GM21825 (cell line): Measurements from ENCODE around the gene ADAMTS15.
A peak's percentile ranks its signal among the peaks of the same experiment; 100 is the strongest.
"Not testable (repeated sequence)": the region's sequence is repeated elsewhere in the genome, so short reads cannot be mapped to it uniquely, and the experiment has no call there.

Source experiments
- ATAC-seq: cut with Tn5 transposase; IDR thresholded peaks from one replicate; pipeline ENCODE4 v1.9.1; 2021; ENCODE audit warnings: mild to moderate bottlenecking, moderate library complexity; ENCODE audit not compliant: unreplicated experiment

ADAMTS15 gene

GRCh38 chr11:130434521-130435223, 13.8 kb upstream of the ADAMTS15 start:
- ATAC-seq = peak; percentile 88

- no peak for ATAC-seq
Measured at GRCh38 chr11:130435671-130436070, 12.8 kb upstream of the ADAMTS15 start.

GRCh38 chr11:130436171-130436570, 12.3 kb upstream of the ADAMTS15 start:
- ATAC-seq = no peak

GRCh38 chr11:130437848-130438247, 10.6 kb upstream of the ADAMTS15 start:
- no peak for ATAC-seq

- not testable (repeated sequence) for ATAC-seq
Measured at GRCh38 chr11:130438401-130439159, 9.9 kb upstream of the ADAMTS15 start.

GRCh38 chr11:130439160-130439519, 9.3 kb upstream of the ADAMTS15 start:
- no peak for ATAC-seq

GRCh38 chr11:130439876-130440275, 8.6 kb upstream of the ADAMTS15 start:
- no peak for ATAC-seq

- ATAC-seq = no peak
Measured at GRCh38 chr11:130441719-130442118, 6.7 kb upstream of the ADAMTS15 start.

- ATAC-seq = no peak
Measured at GRCh38 chr11:130442737-130443136, 5.7 kb upstream of the ADAMTS15 start.

GRCh38 chr11:130445788-130446187, 2.7 kb upstream of the ADAMTS15 start:
- no peak for ATAC-seq

- no peak for ATAC-seq
Measured at GRCh38 chr11:130448039-130448415, 418 bp upstream of the ADAMTS15 start.

- no peak for ATAC-seq
Measured at GRCh38 chr11:130449310-130449990, 1.0 kb downstream of the ADAMTS15 start.

GRCh38 chr11:130449996-130450769, 1.7 kb downstream of the ADAMTS15 start:
- ATAC-seq = no peak

GRCh38 chr11:130451231-130452019, 3.0 kb downstream of the ADAMTS15 start:
- no peak for ATAC-seq

- no peak for ATAC-seq
Measured at GRCh38 chr11:130452176-130452575, 3.7 kb downstream of the ADAMTS15 start.

- ATAC-seq = no peak
Measured at GRCh38 chr11:130452940-130453339, 4.5 kb downstream of the ADAMTS15 start.

- ATAC-seq = no peak
Measured at GRCh38 chr11:130454491-130455252, 6.2 kb downstream of the ADAMTS15 start.

GRCh38 chr11:130455483-130456127, 7.2 kb downstream of the ADAMTS15 start:
- ATAC-seq = no peak

- ATAC-seq = no peak
Measured at GRCh38 chr11:130456286-130456685, 7.8 kb downstream of the ADAMTS15 start.
